HG03469 (cell line): ENCODE results near the gene MCM6.

ENCODE experiments used
- ATAC-seq: cut with Tn5 transposase; IDR thresholded peaks from one replicate; pipeline ENCODE4 v1.9.1; 2021; ENCODE audit warnings: mild to moderate bottlenecking, moderate library complexity, moderate number of reproducible peaks; ENCODE audit not compliant: unreplicated experiment

Gene MCM6

DNA sequence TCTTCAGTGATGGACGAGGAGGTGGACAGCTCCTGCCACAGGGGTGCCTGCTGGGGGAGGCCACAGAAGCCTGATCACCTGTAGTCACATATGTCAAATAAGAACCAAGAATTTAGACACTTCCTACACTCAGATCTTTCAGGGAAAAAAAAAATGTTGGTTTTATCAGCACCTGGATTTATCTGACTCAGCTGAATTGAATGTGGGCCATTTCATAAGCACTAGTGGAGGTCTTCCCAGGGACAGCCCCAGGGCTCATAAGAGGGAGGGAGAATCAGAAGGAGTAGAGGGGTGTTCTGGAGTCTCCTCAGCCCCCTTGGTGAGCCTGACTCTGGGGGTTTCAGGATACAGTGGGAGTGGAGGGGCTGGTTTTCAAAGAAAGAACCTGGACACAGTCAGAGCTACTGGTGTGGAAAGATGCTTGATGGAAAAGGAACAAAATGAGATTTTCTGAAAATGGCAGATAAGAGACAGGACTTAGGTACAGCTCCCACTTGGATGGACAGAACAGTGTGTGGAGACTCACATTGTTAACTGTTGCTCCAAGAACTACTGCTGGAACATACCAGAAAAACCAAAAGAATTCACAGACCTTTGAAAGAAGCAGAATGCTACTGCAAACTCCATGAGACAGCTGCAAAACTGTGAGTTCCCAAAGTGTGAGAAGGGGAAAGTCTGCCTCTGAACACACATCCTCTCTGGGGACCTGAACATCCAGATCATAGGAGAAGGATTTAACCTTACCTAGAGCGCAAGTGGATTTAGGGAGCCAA, 84.6 kb downstream of the MCM6 start:
- ATAC-seq: no peak

DNA sequence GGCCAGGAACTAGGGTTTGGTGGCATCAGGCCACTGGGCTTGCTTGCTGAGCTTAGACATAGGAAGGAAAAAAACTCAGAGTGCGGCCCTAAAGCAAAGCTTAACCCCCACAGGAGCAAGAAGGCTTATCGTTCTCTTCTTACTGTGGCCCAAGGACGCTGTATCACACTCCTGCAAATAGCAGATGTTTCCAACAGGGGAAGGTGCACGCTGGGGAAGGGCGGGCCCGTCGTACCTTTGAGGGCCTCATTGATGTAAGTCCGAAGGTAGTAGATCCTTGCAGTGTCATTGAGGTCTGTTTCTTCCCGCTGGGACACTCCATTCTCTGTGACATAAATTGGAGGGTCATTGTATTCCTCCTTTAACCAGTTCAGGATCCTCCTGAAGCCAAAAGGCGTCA, 85.8 kb downstream of the MCM6 start:
- no peak for ATAC-seq
